HG02885 (cell line): ENCODE data around the gene UBE2I.
"Not testable (repeated sequence)": the region's sequence is repeated elsewhere in the genome, so short reads cannot be mapped to it uniquely, and the experiment has no call there.

ENCODE experiments used
- ATAC-seq: cut with Tn5 transposase; IDR thresholded peaks from one replicate; pipeline ENCODE4 v1.9.1; 2021; ENCODE audit warnings: mild to moderate bottlenecking; ENCODE audit not compliant: unreplicated experiment, poor library complexity

UBE2I gene

GRCh38 chr16:1308977-1309885 is at the start of gene UBE2I:
Gene UBE2I, plus strand, starts transcription at chr16:1309636. Its CDS starts 4,395 bp downstream, at chr16:1314031.
- ATAC-seq: peak; percentile 72

- no peak for ATAC-seq
Observed at GRCh38 chr16:1259760-1260068, 49.7 kb upstream of the UBE2I start.

GRCh38 chr16:1260101-1260680 is 49.2 kb upstream of the UBE2I start:
- ATAC-seq: no peak

- no peak for ATAC-seq
Observed at GRCh38 chr16:1261131-1261892, 48.1 kb upstream of the UBE2I start.

GRCh38 chr16:1262210-1262845 is 47.1 kb upstream of the UBE2I start:
- ATAC-seq: no peak

DNA sequence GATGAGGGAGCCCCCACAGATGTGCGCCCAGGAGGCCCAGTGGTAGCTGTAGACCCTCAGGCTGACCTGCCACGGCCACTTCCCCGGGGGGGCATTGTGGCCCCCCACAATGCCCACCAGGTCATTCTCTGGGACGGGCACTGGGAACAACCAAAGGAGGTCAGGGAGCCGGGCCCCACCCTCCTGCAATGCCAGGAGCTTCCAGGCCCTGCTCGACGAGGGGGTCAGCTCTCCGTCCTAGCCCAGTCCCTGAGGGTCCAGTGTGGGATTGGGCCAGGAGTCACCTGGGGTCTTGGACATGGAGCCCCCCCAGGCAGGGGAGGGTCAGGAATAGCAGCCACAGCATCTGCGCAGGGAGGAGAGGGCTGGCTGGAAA is 46.6 kb upstream of the UBE2I start:
- no peak for ATAC-seq

- no peak for ATAC-seq
Observed at GRCh38 chr16:1263591-1264344, 45.7 kb upstream of the UBE2I start.

DNA sequence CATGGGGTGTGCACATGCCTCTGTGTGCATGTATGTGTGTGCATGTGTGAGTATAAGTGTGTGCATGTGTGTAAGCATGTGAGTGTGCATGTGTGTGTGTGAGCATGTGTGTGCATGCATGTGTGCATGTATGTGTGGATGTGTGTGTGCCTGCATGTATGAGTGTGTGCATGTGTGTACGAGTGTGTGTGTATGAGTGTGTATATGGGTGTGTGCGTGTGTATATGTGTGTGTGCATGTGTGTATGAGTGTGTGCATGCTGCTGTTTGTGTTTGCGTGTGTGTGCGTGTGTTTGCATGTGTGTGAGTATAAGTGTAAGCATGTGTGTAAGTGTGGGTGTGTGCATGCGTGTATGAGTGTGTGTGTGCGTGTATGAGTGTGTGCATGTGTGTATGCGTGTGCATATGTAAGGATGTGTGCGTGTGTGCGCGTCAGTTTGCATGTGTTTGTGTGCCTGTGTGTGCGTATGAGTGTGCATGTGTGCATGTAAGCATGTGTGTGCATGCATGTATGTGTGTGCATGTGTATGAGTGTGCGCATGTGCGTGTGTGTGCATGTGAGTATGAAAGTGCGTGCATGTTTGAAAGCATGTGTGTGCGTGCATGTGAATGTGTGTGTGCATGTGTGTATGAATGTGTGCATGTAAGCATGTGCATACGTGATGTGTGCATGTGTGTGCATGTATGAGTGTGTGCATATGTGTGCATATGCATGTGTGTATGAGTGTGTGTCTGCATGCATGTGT is 44.9 kb upstream of the UBE2I start:
- no peak for ATAC-seq

- no peak for ATAC-seq
Observed at GRCh38 chr16:1265090-1265630, 44.3 kb upstream of the UBE2I start.

- ATAC-seq: no peak
Observed at GRCh38 chr16:1265826-1266225, 43.6 kb upstream of the UBE2I start.

DNA sequence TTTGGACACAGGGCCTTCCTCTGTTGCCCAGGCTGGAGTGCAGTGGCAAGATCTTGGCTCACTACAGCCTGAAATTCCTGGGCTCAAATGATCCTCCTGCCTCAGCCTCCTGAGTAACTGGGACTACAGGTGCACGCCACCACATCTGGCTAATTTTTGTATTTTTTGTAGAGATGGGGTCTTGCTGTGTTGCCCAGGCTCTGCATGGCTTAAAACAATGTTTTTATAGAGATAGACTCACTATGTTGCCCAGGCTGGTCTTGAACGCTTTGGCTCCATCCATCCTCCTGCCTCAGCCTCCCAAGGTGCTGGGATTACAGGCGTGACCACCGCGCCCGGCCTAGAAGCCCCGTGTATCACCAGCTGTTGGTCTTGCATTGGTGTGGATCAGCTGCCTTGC is 40.0 kb upstream of the UBE2I start:
- not testable (repeated sequence) for ATAC-seq

DNA sequence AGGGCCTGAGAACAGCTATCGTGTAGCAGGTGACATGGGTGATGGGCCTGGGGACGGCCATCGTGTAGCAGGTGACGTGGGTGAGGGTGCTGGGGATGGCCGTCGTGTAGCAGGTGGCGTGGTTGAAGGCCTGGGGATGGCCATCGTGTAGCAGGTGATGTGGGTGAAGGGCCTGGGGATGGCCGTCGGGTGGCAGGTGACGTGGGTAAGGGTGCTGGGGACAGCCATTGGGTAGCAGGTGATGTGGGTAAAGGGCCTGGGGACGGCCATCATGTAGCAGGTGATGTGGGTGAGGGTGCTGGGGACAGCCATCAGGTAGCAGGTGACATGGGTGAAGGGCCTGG is 38.1 kb upstream of the UBE2I start:
- ATAC-seq: no peak

- not testable (repeated sequence) for ATAC-seq
Observed at GRCh38 chr16:1271724-1272413, 37.6 kb upstream of the UBE2I start.

- ATAC-seq: no peak
Observed at GRCh38 chr16:1272453-1273198, 36.8 kb upstream of the UBE2I start.

- ATAC-seq: no peak
Observed at GRCh38 chr16:1273816-1274215, 35.6 kb upstream of the UBE2I start.

DNA sequence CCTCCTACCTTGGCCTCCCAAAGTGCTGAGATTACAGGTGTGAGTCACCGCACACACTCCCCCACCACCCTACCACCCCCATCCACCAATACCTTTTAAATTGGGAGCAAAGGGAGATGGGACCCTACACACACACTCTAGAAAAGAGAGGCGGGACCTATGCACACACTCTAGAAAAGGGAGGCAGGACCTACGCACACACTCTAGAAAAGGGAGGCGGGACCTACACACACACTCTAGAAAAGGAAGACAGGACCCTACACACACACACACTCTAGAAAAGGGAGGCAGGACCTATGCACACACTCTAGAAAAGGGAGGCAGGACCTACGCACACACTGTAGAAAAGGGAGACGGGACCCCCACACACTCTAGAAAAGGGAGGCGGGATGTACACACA is 34.7 kb upstream of the UBE2I start:
- ATAC-seq: no peak

DNA sequence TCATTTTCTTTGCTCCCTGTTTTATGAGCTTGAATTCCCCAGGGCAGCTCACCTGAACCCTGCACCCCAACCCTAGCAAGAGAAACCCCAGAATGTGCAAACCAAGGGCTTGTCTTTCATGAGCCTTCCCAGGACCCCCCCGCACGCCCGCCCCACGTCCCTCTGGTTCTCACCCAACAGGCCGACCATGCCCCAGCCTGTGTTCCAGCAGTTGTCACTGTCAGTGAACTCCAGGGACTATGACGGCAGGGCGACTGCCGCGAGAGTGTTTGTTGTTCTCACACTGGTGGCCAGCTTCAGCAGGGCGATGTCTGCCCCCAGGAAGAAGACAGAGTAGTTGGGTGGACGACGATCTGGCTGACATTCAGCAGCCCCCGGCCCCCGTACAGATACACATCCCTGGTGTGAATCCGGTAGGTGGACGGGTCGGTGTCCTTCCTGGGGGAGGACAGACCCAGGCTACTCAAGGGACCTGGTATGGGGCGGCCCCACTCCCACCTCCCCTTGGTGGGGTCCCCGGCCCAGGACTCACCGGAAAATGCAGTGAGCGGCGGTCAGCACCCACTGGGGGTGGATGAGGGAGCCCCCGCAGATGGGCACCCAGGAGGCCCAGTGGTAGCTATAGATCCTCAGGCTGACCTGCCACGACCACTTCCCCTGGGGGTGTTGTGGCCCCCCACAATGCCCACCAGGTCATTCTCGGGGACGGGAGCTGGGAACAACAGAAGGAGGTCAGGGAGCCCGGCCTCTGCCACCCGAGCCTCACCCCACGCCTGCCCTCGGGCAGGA is 33.5 kb upstream of the UBE2I start:
- ATAC-seq: no peak
